Stimulated activated CD4-positive, alpha-beta T cell treated with anti-CD3 and anti-CD28 coated beads, Interleukin-2, amount 100 ng/mL, for 4 hours (primary cell): ENCODE data around the gene SF3B5.
"Not testable (repeated sequence)": the region's sequence is repeated elsewhere in the genome, so short reads cannot be mapped to it uniquely, and the experiment has no call there.

Experiments used
- DNase-seq: peaks from one replicate; pipeline ENCODE4 v3.0.0-alpha.2; 2020; ENCODE audit warnings: low read depth

The SF3B5 gene

GRCh38 chr6:144095134-144096002 lies at the start of gene SF3B5:
TSS of gene SF3B5 (minus strand) at chr6:144095573. CDS start at chr6:144095497, 76 bp downstream.
- DNase-seq: peak; percentile 97

GRCh38 chr6:144144996-144145395 lies 49.6 kb upstream of the SF3B5 start:
- DNase-seq: no peak

GRCh38 chr6:144143878-144144277 lies 48.5 kb upstream of the SF3B5 start:
- DNase-seq: no peak

GRCh38 chr6:144143106-144143505 lies 47.7 kb upstream of the SF3B5 start:
- no peak for DNase-seq

- no peak for DNase-seq
Observed at GRCh38 chr6:144141470-144141869, 46.1 kb upstream of the SF3B5 start.

- DNase-seq: no peak
Observed at GRCh38 chr6:144140867-144141266, 45.5 kb upstream of the SF3B5 start.

GRCh38 chr6:144139817-144140216 lies 44.4 kb upstream of the SF3B5 start:
- DNase-seq: no peak

GRCh38 chr6:144138542-144138941 lies 43.2 kb upstream of the SF3B5 start:
- DNase-seq: no peak

- DNase-seq: no peak
Observed at GRCh38 chr6:144134737-144135136, 39.4 kb upstream of the SF3B5 start.

- DNase-seq: no peak
Observed at GRCh38 chr6:144134176-144134575, 38.8 kb upstream of the SF3B5 start.

- no peak for DNase-seq
Observed at GRCh38 chr6:144133225-144133821, 38.0 kb upstream of the SF3B5 start.

GRCh38 chr6:144132167-144132690 lies 36.9 kb upstream of the SF3B5 start:
- not testable (repeated sequence) for DNase-seq

GRCh38 chr6:144131248-144131709 lies 35.9 kb upstream of the SF3B5 start:
- no peak for DNase-seq

GRCh38 chr6:144129469-144129868 lies 34.1 kb upstream of the SF3B5 start:
- no peak for DNase-seq

GRCh38 chr6:144127097-144127496 lies 31.7 kb upstream of the SF3B5 start:
- no peak for DNase-seq

- no peak for DNase-seq
Observed at GRCh38 chr6:144123836-144124235, 28.5 kb upstream of the SF3B5 start.

GRCh38 chr6:144123421-144123820 lies 28.0 kb upstream of the SF3B5 start:
- no peak for DNase-seq

GRCh38 chr6:144122861-144123260 lies 27.5 kb upstream of the SF3B5 start:
- DNase-seq: no peak

GRCh38 chr6:144119376-144119775 lies 24.0 kb upstream of the SF3B5 start:
- DNase-seq: no peak

GRCh38 chr6:144115219-144115618 lies 19.8 kb upstream of the SF3B5 start:
- DNase-seq: no peak

GRCh38 chr6:144113366-144113765 lies 18.0 kb upstream of the SF3B5 start:
- no peak for DNase-seq

- DNase-seq: no peak
Observed at GRCh38 chr6:144110210-144110609, 14.8 kb upstream of the SF3B5 start.

- no peak for DNase-seq
Observed at GRCh38 chr6:144106206-144106605, 10.8 kb upstream of the SF3B5 start.
